ENCODE data around the gene GNL3. TPM values are rescaled to one million over a fixed set of nuclear protein-coding genes. Genes with fewer than 3 reads are reported as not detected.

Gene GNL3
- total and polyA plus RNA-seq, 8 donors = 22.4 to 65.6 (median 51.0) TPM

- intact Hi-C loops (cut with DNase I) = no loop called here
- H3K4me3 ChIP-seq = no peak overlapping the region
- no peaks in the 10 kb centered on the region for H3K27me3 ChIP-seq
- WGBS, 2 donors = 59 to 65% methylated on average over 7 of the region's 7 CpGs
- no peak for DNase-seq
- peaks cover 0 to 4% (median 0%) of the 10 kb centered on the region in 3 donors for H3K4me1 ChIP-seq
- ATAC-seq = peak in 2 of 4 donors; percentile 26 to 34
- H3K27ac ChIP-seq = no peak overlapping the region
- peaks cover 5 to 63% (median 52%) of the 10 kb centered on the region in 3 donors for H3K36me3 ChIP-seq
- no peak for TF ChIP-seq CTCF (IDR thresholded peaks at IDR 0.05)
- no peak for FAIRE-seq
- no peaks in the 10 kb centered on the region for H3K9me3 ChIP-seq
Observed at GRCh38 chr3:52694528-52695189, 8.8 kb downstream of the GNL3 start.

GRCh38 chr3:52695798-52696671 lies 10.2 kb downstream of the GNL3 start:
- Histone ChIP-seq H3K9me3 (no peaks in the 10 kb centered on the region), H3K27me3 (no peaks in the 10 kb centered on the region), H3K27ac (no peak overlapping the region), H3K4me3 (no peak overlapping the region), H3K4me1 (peaks cover 0 to 4% (median 0%) of the 10 kb centered on the region in 3 donors), H3K36me3 (peaks cover 4 to 52% (median 41%) of the 10 kb centered on the region in 3 donors)
- WGBS, 2 donors = 72 to 77% methylated on average over 4 of the region's 4 CpGs
- ATAC-seq (no peak), FAIRE-seq (no peak), DNase-seq (no peak)
- no peak for TF ChIP-seq CTCF (IDR thresholded peaks at IDR 0.05)
- intact Hi-C loops (cut with DNase I) = no loop called here

- ATAC-seq (no peak), FAIRE-seq (no peak), DNase-seq (no peak)
- intact Hi-C loops (cut with DNase I) = no loop called here
- Histone ChIP-seq H3K4me3 (no peak overlapping the region), H3K27ac (no peak overlapping the region), H3K36me3 (peaks cover 0 to 47% (median 37%) of the 10 kb centered on the region in 3 donors), H3K4me1 (peaks cover 0 to 2% (median 0%) of the 10 kb centered on the region in 3 donors), H3K9me3 (no peaks in the 10 kb centered on the region), H3K27me3 (no peaks in the 10 kb centered on the region)
- no peak for TF ChIP-seq CTCF (IDR thresholded peaks at IDR 0.05)
- 81 to 83% methylated on average over 2 of the region's 2 CpGs for WGBS, 2 donors
Observed at GRCh38 chr3:52696830-52697631, 11.2 kb downstream of the GNL3 start.

- Histone ChIP-seq H3K4me1 (no peaks in the 10 kb centered on the region), H3K9me3 (no peaks in the 10 kb centered on the region), H3K4me3 (no peak overlapping the region), H3K36me3 (peaks cover 0 to 45% (median 31%) of the 10 kb centered on the region in 3 donors), H3K27me3 (no peaks in the 10 kb centered on the region), H3K27ac (no peak overlapping the region)
- ATAC-seq (no peak), FAIRE-seq (no peak), DNase-seq (no peak)
- TF ChIP-seq CTCF (IDR thresholded peaks at IDR 0.05) = no peak
- 93 to 99% methylated on average over 4 of the region's 4 CpGs for WGBS, 2 donors
- intact Hi-C loops (cut with DNase I) = no loop called here
Observed at GRCh38 chr3:52697632-52697965, 11.8 kb downstream of the GNL3 start.

All from pancreas (tissue), 10 donors.